DOHH2 (cell line): ENCODE results near the gene RXFP4.

Experiments used
- H3F3A ChIP-seq: fragments of 200-600 bp; sonication (generic), shearing (Covaris generic); 2 replicates; pipeline ENCODE4 v1.6.0; 2016; ENCODE audit warnings: antibody characterized with exemption, mild to moderate bottlenecking; ENCODE audit not compliant: control insufficient read depth, insufficient read depth
- H3K27ac ChIP-seq: fragments of 200-600 bp; sonication (generic); 2 replicates; pipeline ENCODE4 v1.5.1; 2014; ENCODE audit warnings: low read depth, mild to moderate bottlenecking, low read length, moderate library complexity
- H3K27me3 ChIP-seq: fragments of 200-600 bp; sonication (generic); 2 replicates; pipeline ENCODE4 v1.6.1; 2014; ENCODE audit warnings: mild to moderate bottlenecking, low read length, mixed read lengths; ENCODE audit not compliant: control insufficient read depth
- H3K36me3 ChIP-seq: fragments of 200-600 bp; sonication (generic); 2 replicates; pipeline ENCODE4 v1.6.1; 2014; ENCODE audit warnings: mild to moderate bottlenecking, low read length, moderate library complexity, mixed read lengths; ENCODE audit not compliant: control insufficient read depth
- H3K4me1 ChIP-seq: fragments of 200-600 bp; sonication (generic); 2 replicates; pipeline ENCODE4 v1.6.1; 2014; ENCODE audit warnings: mild to moderate bottlenecking, low read length, mixed read lengths; ENCODE audit not compliant: control insufficient read depth
- H3K4me2 ChIP-seq: fragments of 200-600 bp; sonication (generic); 2 replicates; pipeline ENCODE4 v1.6.0; 2014; ENCODE audit warnings: mild to moderate bottlenecking, low read length, moderate library complexity
- H3K4me3 ChIP-seq: fragments of 200-600 bp; sonication (generic); 2 replicates; pipeline ENCODE4 v1.5.1; 2014; ENCODE audit warnings: mild to moderate bottlenecking, low read length, mixed read lengths
- H3K79me2 ChIP-seq: fragments of 200-600 bp; sonication (generic); 2 replicates; pipeline ENCODE4 v1.6.1; 2014; ENCODE audit warnings: mild to moderate bottlenecking, low read length, mixed read lengths; ENCODE audit not compliant: control insufficient read depth
- H3K9me2 ChIP-seq: fragments of 200-600 bp; sonication (generic); replicated peaks from 2 replicates; pipeline ENCODE4 v1.6.1; 2014; ENCODE audit warnings: mild to moderate bottlenecking, low read length, mixed read lengths; ENCODE audit not compliant: control insufficient read depth
- H3K9me3 ChIP-seq: fragments of 200-600 bp; sonication (generic); 2 replicates; pipeline ENCODE4 v1.6.1; 2014; ENCODE audit warnings: antibody characterized with exemption, low read length, mixed read lengths; ENCODE audit not compliant: control insufficient read depth, insufficient read depth
- H4K20me1 ChIP-seq: fragments of 200-600 bp; sonication (generic); 2 replicates; pipeline ENCODE4 v1.6.0; 2014; ENCODE audit warnings: low read depth, mild to moderate bottlenecking, antibody characterized with exemption, low read length, moderate library complexity; ENCODE audit not compliant: control insufficient read depth, insufficient read depth
- EZH2phosphoT487 ChIP-seq: fragments of 200-600 bp; sonication (generic); IDR thresholded peaks from 2 replicates; pipeline ENCODE4 v1.6.1; 2017; ENCODE audit warnings: borderline replicate concordance, mild to moderate bottlenecking, antibody characterized with exemption, low read length, moderate library complexity, mixed read lengths
- TF ChIP-seq, protein P1 (sequence below): fragments of 200-600 bp; sonication (generic); IDR thresholded peaks from one replicate; pipeline ENCODE4 v1.5.1; 2014; ENCODE audit warnings: antibody characterized with exemption, mild to moderate bottlenecking, low read depth, low read length; ENCODE audit not compliant: poor library complexity, severe bottlenecking

The RXFP4 gene

GRCh38 chr1:155968670-155969069 is 27.2 kb downstream of the RXFP4 start:
- no peak overlapping the region for H3K27ac ChIP-seq
- H3K4me3 ChIP-seq, result no peak overlapping the region
- H3K27me3 ChIP-seq, result no peaks in the 10 kb centered on the region
- no peaks in the 10 kb centered on the region for H3K9me2 ChIP-seq
- no peaks in the 10 kb centered on the region for H3K9me3 ChIP-seq
- peaks cover 68% of the 10 kb centered on the region for H3K79me2 ChIP-seq
- no peaks in the 10 kb centered on the region for H4K20me1 ChIP-seq
- peaks cover 84% of the 10 kb centered on the region for H3K36me3 ChIP-seq
- H3K4me1 ChIP-seq, result peaks cover 37% of the 10 kb centered on the region
- no peaks in the 10 kb centered on the region for H3F3A ChIP-seq
- TF ChIP-seq, protein P1, sequence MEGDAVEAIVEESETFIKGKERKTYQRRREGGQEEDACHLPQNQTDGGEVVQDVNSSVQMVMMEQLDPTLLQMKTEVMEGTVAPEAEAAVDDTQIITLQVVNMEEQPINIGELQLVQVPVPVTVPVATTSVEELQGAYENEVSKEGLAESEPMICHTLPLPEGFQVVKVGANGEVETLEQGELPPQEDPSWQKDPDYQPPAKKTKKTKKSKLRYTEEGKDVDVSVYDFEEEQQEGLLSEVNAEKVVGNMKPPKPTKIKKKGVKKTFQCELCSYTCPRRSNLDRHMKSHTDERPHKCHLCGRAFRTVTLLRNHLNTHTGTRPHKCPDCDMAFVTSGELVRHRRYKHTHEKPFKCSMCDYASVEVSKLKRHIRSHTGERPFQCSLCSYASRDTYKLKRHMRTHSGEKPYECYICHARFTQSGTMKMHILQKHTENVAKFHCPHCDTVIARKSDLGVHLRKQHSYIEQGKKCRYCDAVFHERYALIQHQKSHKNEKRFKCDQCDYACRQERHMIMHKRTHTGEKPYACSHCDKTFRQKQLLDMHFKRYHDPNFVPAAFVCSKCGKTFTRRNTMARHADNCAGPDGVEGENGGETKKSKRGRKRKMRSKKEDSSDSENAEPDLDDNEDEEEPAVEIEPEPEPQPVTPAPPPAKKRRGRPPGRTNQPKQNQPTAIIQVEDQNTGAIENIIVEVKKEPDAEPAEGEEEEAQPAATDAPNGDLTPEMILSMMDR, result no peak
- no peak for TF ChIP-seq EZH2phosphoT487
- H3K4me2 ChIP-seq, result no peak overlapping the region

DNA sequence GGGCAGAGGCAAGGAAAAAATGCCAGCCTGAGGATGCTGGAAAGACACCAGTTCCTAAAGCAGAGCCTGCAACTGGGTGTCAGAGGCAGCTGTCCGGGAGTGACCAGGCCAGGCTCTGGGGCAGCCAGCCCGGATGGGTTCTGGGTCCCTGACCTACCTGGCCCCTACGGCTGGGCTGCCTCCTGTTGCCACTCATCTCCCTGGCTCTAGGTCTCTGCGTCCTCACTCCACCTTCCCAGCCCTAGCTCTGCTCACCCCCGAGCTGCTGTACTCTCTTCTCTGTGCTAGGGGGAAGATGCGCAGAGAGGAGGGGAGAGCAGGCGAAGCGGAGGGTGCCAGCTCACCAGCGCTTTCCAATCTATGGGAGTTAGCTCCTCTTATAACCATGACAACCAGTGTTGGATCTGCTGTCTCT is 27.9 kb downstream of the RXFP4 start:
- H3K4me2 ChIP-seq, result no peak overlapping the region
- H3K27ac ChIP-seq, result no peak overlapping the region
- peaks cover 43% of the 10 kb centered on the region for H3K4me1 ChIP-seq
- H3K79me2 ChIP-seq, result peaks cover 75% of the 10 kb centered on the region
- H3K36me3 ChIP-seq, result peaks cover 86% of the 10 kb centered on the region
- no peaks in the 10 kb centered on the region for H3K9me2 ChIP-seq
- TF ChIP-seq, protein P1, result no peak
- TF ChIP-seq EZH2phosphoT487, result no peak
- H4K20me1 ChIP-seq, result peaks cover 4% of the 10 kb centered on the region; the same call in 1 of the 2 replicates
- H3K9me3 ChIP-seq, result no peaks in the 10 kb centered on the region
- no peaks in the 10 kb centered on the region for H3K27me3 ChIP-seq
- H3F3A ChIP-seq, result no peaks in the 10 kb centered on the region
- no peak overlapping the region for H3K4me3 ChIP-seq

- Histone ChIP-seq H4K20me1 (peaks cover 17% of the 10 kb centered on the region), H3K9me2 (no peaks in the 10 kb centered on the region), H3K79me2 (peaks cover 88% of the 10 kb centered on the region), H3F3A (no peaks in the 10 kb centered on the region), H3K4me1 (peaks cover 56% of the 10 kb centered on the region), H3K36me3 (peaks cover 87% of the 10 kb centered on the region), H3K9me3 (no peaks in the 10 kb centered on the region), H3K4me3 (peak overlapping the region; percentile 26), H3K27me3 (no peaks in the 10 kb centered on the region), H3K27ac (peak overlapping the region; percentile 44), H3K4me2 (peak overlapping the region; percentile 46)
- TF ChIP-seq, protein P1, result no peak
- TF ChIP-seq EZH2phosphoT487, result no peak
Measured at GRCh38 chr1:155970531-155971167, 29.2 kb downstream of the RXFP4 start.
